HepG2 (cell line): ENCODE data around the gene RABGEF1. TPM values are rescaled to one million over a fixed set of nuclear protein-coding genes. Genes with fewer than 3 reads are reported as not detected.

Experiments used
- ESRRA ChIP-seq: sonication (generic); formaldehyde crosslinking; IDR thresholded peaks from 2 replicates; pipeline ENCODE4 v1.5.1; 2020; ENCODE audit warnings: mild to moderate bottlenecking, low read depth, missing genetic modification reagents
- FOXK2 ChIP-seq: fragments of 450-650 bp; IDR thresholded peaks from 2 replicates; pipeline ENCODE4 v1.6.1; 2016
- HOXA5 ChIP-seq: sonication (generic); formaldehyde crosslinking; IDR thresholded peaks from 2 replicates; pipeline ENCODE4 v1.4.0; 2020; ENCODE audit warnings: missing genetic modification reagents
- JUND ChIP-seq: sonication (generic); formaldehyde crosslinking; IDR thresholded peaks from 2 replicates; pipeline ENCODE4 v1.8.0; 2022; ENCODE audit warnings: mild to moderate bottlenecking, missing genetic modification reagents
- KLF15 ChIP-seq: sonication (generic); formaldehyde crosslinking; IDR thresholded peaks from 2 replicates; pipeline ENCODE4 v1.8.1; 2023; ENCODE audit warnings: borderline replicate concordance, mild to moderate bottlenecking, inconsistent platforms, missing genetic modification reagents, mixed read lengths
- MED13 ChIP-seq: sonication (generic); formaldehyde crosslinking; IDR thresholded peaks from 2 replicates; pipeline ENCODE4 v1.5.0; 2020; ENCODE audit warnings: missing genetic modification reagents
- PPARG ChIP-seq: conservative IDR thresholded peaks from 2 replicates; pipeline ENCODE4 v1.6.1; 2016; ENCODE audit warnings: missing biosample characterization, missing genetic modification reagents
- SMAD1 ChIP-seq: sonication (generic); formaldehyde crosslinking; IDR thresholded peaks from 2 replicates; pipeline ENCODE4 v1.4.0; 2020; ENCODE audit warnings: missing genetic modification reagents, low read depth, mild to moderate bottlenecking, borderline replicate concordance
- ZKSCAN1 ChIP-seq: fragments of 150-350 bp; IDR thresholded peaks from 2 replicates; pipeline ENCODE4 v1.6.1; 2014; ENCODE audit warnings: low read length
- ZMYM4 ChIP-seq: sonication (generic); formaldehyde crosslinking; IDR thresholded peaks from 2 replicates; pipeline ENCODE4 v1.8.1; 2023; ENCODE audit warnings: mild to moderate bottlenecking, missing genetic modification reagents
- ZNF124 ChIP-seq: sonication (generic); formaldehyde crosslinking; IDR thresholded peaks from 2 replicates; pipeline ENCODE4 v1.4.0; 2020; ENCODE audit warnings: missing genetic modification reagents
- ZNF451 ChIP-seq: sonication (generic); formaldehyde crosslinking; IDR thresholded peaks from 2 replicates; pipeline ENCODE4 v1.5.0; 2020; ENCODE audit warnings: mild to moderate bottlenecking, missing genetic modification reagents
- ZNF510 ChIP-seq: sonication (generic); formaldehyde crosslinking; IDR thresholded peaks from 2 replicates; pipeline ENCODE4 v1.4.0; 2020; ENCODE audit warnings: low read depth, mild to moderate bottlenecking, missing genetic modification reagents
- ZNF558 ChIP-seq: sonication (generic); formaldehyde crosslinking; IDR thresholded peaks from 2 replicates; pipeline ENCODE4 v1.9.0; 2022; ENCODE audit warnings: mild to moderate bottlenecking, missing genetic modification reagents, borderline replicate concordance
- ZNF569 ChIP-seq: sonication (generic); formaldehyde crosslinking; IDR thresholded peaks from 2 replicates; pipeline ENCODE4 v1.5.0; 2020; ENCODE audit warnings: mild to moderate bottlenecking, missing genetic modification reagents, moderate library complexity, borderline replicate concordance
- polyA plus RNA-seq, 8 experiments: library from polyadenylated mRNA; depleted of rRNA in 3 of 8; stranded (reverse) in 7 of 8; unstranded in 1 of 8; fragments of >200 nt; fragmentation: Illumina TruSeq in 4 of 8; extraction: Trizol in 4 of 8; gene quantifications; 2 replicates each; pipeline versions ENCODE4 v1.2.1 to v1.2.3, GENCODE V29; 2011 to 2016; ENCODE audit warnings: low read depth in 4 of 8, missing spikeins in 1 of 8, mixed read lengths in 1 of 8; ENCODE audit not compliant: insufficient read depth in 1 of 8
- total RNA-seq, 5 experiments: library from RNA; depleted of rRNA; stranded (reverse); fragments of >200 nt; fragmentation: Illumina TruSeq; extraction: Trizol; gene quantifications; 2 replicates each; pipeline ENCODE4 v1.2.3, GENCODE V29; 2016; ENCODE audit warnings: low read depth in 1 of 5
- TF ChIP-seq, protein P1 (sequence below): IDR thresholded peaks from 2 replicates; pipeline ENCODE4 v1.6.1; 2016; ENCODE audit warnings: missing biosample characterization, missing genetic modification reagents, low read depth
- TF ChIP-seq, protein P2 (sequence below): sonication (generic); formaldehyde crosslinking; IDR thresholded peaks from 2 replicates; pipeline ENCODE4 v1.4.0; 2020; ENCODE audit warnings: missing genetic modification reagents
- TF ChIP-seq, protein P3 (sequence below): sonication (generic); formaldehyde crosslinking; IDR thresholded peaks from 2 replicates; pipeline ENCODE4 v1.4.0; 2020; ENCODE audit warnings: missing genetic modification reagents
- TF ChIP-seq, protein P4 (sequence below): sonication (generic); formaldehyde crosslinking; conservative IDR thresholded peaks from 2 replicates; pipeline ENCODE4 v1.4.0; 2020; ENCODE audit warnings: missing genetic modification reagents
- TF ChIP-seq, protein P5 (sequence below): sonication (generic); formaldehyde crosslinking; IDR thresholded peaks from 2 replicates; pipeline ENCODE4 v1.5.0; 2020; ENCODE audit warnings: missing genetic modification reagents

Gene RABGEF1
- total and polyA plus RNA-seq, 2 of the 13 experiments (the other 11 are each of a cell fraction or from before 2014, with no cell fraction given) = 22.7 to 35.3 TPM

DNA sequence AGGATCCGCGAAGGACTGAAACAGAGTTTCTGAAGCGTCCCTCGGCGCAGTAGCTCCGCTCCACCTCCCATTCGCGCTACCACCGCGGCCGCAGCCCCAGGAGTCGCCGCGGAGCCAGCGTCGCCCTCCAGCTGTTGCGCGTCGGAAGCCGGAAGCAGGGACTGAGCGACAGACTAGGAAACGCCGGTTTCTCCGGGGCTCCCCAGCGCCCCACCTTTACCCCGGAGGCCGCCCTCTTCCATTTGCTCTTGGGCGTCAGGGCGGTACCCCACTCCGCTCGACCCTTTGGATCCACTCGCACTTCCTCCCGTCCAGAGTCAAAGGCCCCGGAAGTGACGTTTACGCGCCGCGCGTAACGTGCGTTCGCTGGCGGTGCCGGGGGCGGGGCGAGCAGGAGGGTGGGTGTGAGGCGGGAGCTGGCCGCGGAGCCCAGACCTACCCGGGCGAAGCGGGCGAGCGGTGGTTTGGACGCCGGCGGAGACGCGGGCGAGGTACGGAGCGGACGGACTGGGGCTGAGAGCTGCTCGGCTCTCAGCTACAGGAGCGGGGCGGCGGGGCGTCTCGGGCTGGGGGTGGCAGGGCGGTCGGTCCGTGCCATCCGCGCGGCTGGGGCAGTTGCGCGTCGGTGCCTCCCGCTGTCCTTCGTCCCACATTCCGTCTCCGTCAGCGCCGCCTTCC is at the start of gene RABGEF1 (continued):
- TF ChIP-seq KLF15 (CRISPR knock-in tag) (no peak), MED13 (peak; percentile 53; the same call in 1 of the 2 replicates), ESRRA (CRISPR knock-in tag) (no peak), ZKSCAN1 (no peak), PPARG (CRISPR knock-in tag) (0 out of 2 replicates have a peak, but pooled peaks have one; percentile 27), SMAD1 (CRISPR knock-in tag) (no peak), ZNF558 (CRISPR knock-in tag) (peak; percentile 92; the same call in 1 of the 2 replicates), ZNF569 (CRISPR knock-in tag) (no peak), ZMYM4 (CRISPR knock-in tag) (peak; percentile 87), JUND (CRISPR knock-in tag) (no peak), HOXA5 (CRISPR knock-in tag) (peak; percentile 24; the same call in 1 of the 2 replicates), ZNF124 (CRISPR knock-in tag) (no peak), ZNF451 (CRISPR knock-in tag) (peak; percentile 78), FOXK2 (no peak), ZNF510 (peak; percentile 94; the same call in 1 of the 2 replicates)
- TF ChIP-seq, protein P1, sequence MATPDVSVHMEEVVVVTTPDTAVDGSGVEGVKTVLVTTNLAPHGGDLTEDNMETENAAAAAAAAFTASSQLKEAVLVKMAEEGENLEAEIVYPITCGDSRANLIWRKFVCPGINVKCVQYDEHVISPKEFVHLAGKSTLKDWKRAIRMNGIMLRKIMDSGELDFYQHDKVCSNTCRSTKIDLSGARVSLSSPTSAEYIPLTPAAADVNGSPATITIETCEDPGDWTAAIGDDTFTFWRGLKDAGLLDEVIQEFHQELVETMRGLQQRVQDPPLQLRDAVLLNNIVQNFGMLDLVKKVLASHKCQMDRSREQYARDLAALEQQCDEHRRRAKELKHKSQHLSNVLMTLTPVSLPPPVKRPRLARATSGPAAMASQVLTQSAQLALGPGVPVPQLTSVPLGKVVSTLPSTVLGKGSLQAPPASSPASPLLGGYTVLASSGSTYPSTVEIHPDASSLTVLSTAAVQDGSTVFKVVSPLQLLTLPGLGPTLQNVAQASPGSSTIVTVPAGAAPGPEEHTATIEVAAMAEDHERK (CRISPR knock-in tag) = peak; percentile 97
- TF ChIP-seq, protein P2, sequence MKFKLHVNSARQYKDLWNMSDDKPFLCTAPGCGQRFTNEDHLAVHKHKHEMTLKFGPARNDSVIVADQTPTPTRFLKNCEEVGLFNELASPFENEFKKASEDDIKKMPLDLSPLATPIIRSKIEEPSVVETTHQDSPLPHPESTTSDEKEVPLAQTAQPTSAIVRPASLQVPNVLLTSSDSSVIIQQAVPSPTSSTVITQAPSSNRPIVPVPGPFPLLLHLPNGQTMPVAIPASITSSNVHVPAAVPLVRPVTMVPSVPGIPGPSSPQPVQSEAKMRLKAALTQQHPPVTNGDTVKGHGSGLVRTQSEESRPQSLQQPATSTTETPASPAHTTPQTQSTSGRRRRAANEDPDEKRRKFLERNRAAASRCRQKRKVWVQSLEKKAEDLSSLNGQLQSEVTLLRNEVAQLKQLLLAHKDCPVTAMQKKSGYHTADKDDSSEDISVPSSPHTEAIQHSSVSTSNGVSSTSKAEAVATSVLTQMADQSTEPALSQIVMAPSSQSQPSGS (CRISPR knock-in tag) = peak; percentile 44; the same call in 1 of the 2 replicates
- TF ChIP-seq, protein P3, sequence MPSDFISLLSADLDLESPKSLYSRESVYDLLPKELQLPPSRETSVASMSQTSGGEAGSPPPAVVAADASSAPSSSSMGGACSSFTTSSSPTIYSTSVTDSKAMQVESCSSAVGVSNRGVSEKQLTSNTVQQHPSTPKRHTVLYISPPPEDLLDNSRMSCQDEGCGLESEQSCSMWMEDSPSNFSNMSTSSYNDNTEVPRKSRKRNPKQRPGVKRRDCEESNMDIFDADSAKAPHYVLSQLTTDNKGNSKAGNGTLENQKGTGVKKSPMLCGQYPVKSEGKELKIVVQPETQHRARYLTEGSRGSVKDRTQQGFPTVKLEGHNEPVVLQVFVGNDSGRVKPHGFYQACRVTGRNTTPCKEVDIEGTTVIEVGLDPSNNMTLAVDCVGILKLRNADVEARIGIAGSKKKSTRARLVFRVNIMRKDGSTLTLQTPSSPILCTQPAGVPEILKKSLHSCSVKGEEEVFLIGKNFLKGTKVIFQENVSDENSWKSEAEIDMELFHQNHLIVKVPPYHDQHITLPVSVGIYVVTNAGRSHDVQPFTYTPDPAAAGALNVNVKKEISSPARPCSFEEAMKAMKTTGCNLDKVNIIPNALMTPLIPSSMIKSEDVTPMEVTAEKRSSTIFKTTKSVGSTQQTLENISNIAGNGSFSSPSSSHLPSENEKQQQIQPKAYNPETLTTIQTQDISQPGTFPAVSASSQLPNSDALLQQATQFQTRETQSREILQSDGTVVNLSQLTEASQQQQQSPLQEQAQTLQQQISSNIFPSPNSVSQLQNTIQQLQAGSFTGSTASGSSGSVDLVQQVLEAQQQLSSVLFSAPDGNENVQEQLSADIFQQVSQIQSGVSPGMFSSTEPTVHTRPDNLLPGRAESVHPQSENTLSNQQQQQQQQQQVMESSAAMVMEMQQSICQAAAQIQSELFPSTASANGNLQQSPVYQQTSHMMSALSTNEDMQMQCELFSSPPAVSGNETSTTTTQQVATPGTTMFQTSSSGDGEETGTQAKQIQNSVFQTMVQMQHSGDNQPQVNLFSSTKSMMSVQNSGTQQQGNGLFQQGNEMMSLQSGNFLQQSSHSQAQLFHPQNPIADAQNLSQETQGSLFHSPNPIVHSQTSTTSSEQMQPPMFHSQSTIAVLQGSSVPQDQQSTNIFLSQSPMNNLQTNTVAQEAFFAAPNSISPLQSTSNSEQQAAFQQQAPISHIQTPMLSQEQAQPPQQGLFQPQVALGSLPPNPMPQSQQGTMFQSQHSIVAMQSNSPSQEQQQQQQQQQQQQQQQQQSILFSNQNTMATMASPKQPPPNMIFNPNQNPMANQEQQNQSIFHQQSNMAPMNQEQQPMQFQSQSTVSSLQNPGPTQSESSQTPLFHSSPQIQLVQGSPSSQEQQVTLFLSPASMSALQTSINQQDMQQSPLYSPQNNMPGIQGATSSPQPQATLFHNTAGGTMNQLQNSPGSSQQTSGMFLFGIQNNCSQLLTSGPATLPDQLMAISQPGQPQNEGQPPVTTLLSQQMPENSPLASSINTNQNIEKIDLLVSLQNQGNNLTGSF = no peak
- TF ChIP-seq, protein P4, sequence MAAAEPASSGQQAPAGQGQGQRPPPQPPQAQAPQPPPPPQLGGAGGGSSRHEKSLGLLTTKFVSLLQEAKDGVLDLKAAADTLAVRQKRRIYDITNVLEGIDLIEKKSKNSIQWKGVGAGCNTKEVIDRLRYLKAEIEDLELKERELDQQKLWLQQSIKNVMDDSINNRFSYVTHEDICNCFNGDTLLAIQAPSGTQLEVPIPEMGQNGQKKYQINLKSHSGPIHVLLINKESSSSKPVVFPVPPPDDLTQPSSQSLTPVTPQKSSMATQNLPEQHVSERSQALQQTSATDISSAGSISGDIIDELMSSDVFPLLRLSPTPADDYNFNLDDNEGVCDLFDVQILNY = peak; percentile 68; the same call in 1 of the 2 replicates
- TF ChIP-seq, protein P5, sequence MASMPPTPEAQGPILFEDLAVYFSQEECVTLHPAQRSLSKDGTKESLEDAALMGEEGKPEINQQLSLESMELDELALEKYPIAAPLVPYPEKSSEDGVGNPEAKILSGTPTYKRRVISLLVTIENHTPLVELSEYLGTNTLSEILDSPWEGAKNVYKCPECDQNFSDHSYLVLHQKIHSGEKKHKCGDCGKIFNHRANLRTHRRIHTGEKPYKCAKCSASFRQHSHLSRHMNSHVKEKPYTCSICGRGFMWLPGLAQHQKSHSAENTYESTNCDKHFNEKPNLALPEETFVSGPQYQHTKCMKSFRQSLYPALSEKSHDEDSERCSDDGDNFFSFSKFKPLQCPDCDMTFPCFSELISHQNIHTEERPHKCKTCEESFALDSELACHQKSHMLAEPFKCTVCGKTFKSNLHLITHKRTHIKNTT = no peak
